ENCODE data around the gene FBRS. TPM values are rescaled to one million over a fixed set of nuclear protein-coding genes. Genes with fewer than 3 reads are reported as not detected.

FBRS gene
- polyA plus RNA-seq, 2 of the 4 experiments (the other 2 are of a cell fraction), result 5.9 to 33.3 TPM

- ATAC-seq, result no peak
- TF ChIP-seq BHLHE40 (IDR thresholded peaks at IDR 0.05; ENCODE audit: low read depth, low read length) (no peak), EHMT2 (IDR thresholded peaks at IDR 0.05; ENCODE audit: low read depth) (no peak), HES2 (IDR thresholded peaks at IDR 0.05) (no peak), MAZ (IDR thresholded peaks at IDR 0.05; ENCODE audit: borderline replicate concordance, low read depth, low read length) (no peak), POLR2A (IDR thresholded peaks at IDR 0.05; ENCODE audit: low read length) (no peak), SMC3 (IDR thresholded peaks at IDR 0.05) (no peak), PHF8 (IDR thresholded peaks at IDR 0.05; ENCODE audit: borderline replicate concordance, low read depth) (no peak), HDAC2 (IDR thresholded peaks at IDR 0.05) (no peak)
- no peak for FAIRE-seq
- no peak overlapping the region for H3K4me3 ChIP-seq
- CTCF ChIA-PET, result interaction anchor here (0.8 to 4.2 kb wide), 6 partner anchors 10 to 223 kb away, joined by 3 to 26 read pairs (median 6); partner anchors contain the start of gene DCTPP1
- H3K4me2 ChIP-seq, result peak overlapping the region; percentile 91
- no peaks in the 10 kb centered on the region for H3K9me3 ChIP-seq
- POLR2A ChIA-PET, result no interaction called here
- DNase-seq (ENCODE audit: low read depth in 1 of 2, low spot score in 1 of 2), result no peak
- 94% methylated on average over 16 of the region's 18 CpGs for WGBS (ENCODE audit: missing lambda C conversion rate)
- peak overlapping the region in 1 of 2 experiments; percentile 96; a peak in 1 of 6 replicates for H3K27ac ChIP-seq
- peaks cover 20% of the 10 kb centered on the region for H3K4me1 ChIP-seq
These were observed 5.5 kb upstream of the FBRS start for GRCh38 chr16:30652718-30653117.

GRCh38 chr16:30654856-30655255 lies 3.4 kb upstream of the FBRS start:
- H3K27ac ChIP-seq, result no peak overlapping the region
- DNase-seq (ENCODE audit: low read depth in 1 of 2, low spot score in 1 of 2), result no peak
- 95% methylated on average over 18 of the region's 18 CpGs for WGBS (ENCODE audit: missing lambda C conversion rate)
- no peak for ATAC-seq
- ChIA-PET CTCF (interaction anchor here (1.3 to 2.1 kb wide), 2 partner anchors 19 to 26 kb away, joined by 5 to 8 read pairs; no protein-coding TSS in a partner anchor), POLR2A (interaction anchor here (0.6 kb wide), 1 partner anchor 97 kb away, joined by 3 read pairs; no protein-coding TSS in a partner anchor)
- no peak overlapping the region for H3K4me3 ChIP-seq
- H3K9me3 ChIP-seq, result no peaks in the 10 kb centered on the region
- H3K4me2 ChIP-seq, result no peak overlapping the region
- FAIRE-seq, result no peak
- no peak for TF ChIP-seq SREBF2 (IDR thresholded peaks at IDR 0.05)
- no peak for TF ChIP-seq POLR2A (IDR thresholded peaks at IDR 0.05; ENCODE audit: low read length)
- TF ChIP-seq FOXS1 (CRISPR knock-in tag; IDR thresholded peaks at IDR 0.05), result no peak
- H3K4me1 ChIP-seq, result peaks cover 20% of the 10 kb centered on the region

GRCh38 chr16:30655815-30656347 lies 2.4 kb upstream of the FBRS start:
- POLR2A ChIA-PET, result no interaction called here
- Histone ChIP-seq H3K4me2 (no peak overlapping the region), H3K4me3 (no peak overlapping the region), H3K9me3 (no peaks in the 10 kb centered on the region), H3K4me1 (peaks cover 22% of the 10 kb centered on the region), H3K27ac (no peak overlapping the region)
- no peak for ATAC-seq
- CTCF ChIA-PET, result interaction anchor here (0.7 to 1.3 kb wide), 6 partner anchors 27 to 246 kb away, joined by 3 to 8 read pairs (median 4); partner anchors contain the start of gene DCTPP1
- FAIRE-seq, result no peak
- WGBS (ENCODE audit: missing lambda C conversion rate), result 91% methylated on average over 12 of the region's 12 CpGs
- no peak for DNase-seq (ENCODE audit: low read depth in 1 of 2, low spot score in 1 of 2)
- no peak for TF ChIP-seq HOXB5 (CRISPR knock-in tag; IDR thresholded peaks at IDR 0.05)
- no peak for TF ChIP-seq KDM1A (IDR thresholded peaks at IDR 0.05; ENCODE audit: low read depth)
- no peak for TF ChIP-seq BCL3 (IDR thresholded peaks at IDR 0.05)
- TF ChIP-seq ELK1 (IDR thresholded peaks at IDR 0.05; ENCODE audit: low read depth, low read length), result no peak
- no peak for TF ChIP-seq HOXA7 (CRISPR knock-in tag; IDR thresholded peaks at IDR 0.05)
- no peak for TF ChIP-seq EHMT2 (IDR thresholded peaks at IDR 0.05; ENCODE audit: low read depth)
- TF ChIP-seq CHD4 (IDR thresholded peaks at IDR 0.05; ENCODE audit: borderline replicate concordance), result no peak
- TF ChIP-seq JUNB (IDR thresholded peaks at IDR 0.05), result no peak
- no peak for TF ChIP-seq CTCF (IDR thresholded peaks at IDR 0.05)
- no peak for TF ChIP-seq NR3C1 (IDR thresholded peaks at IDR 0.05)

All from A549 (cell line).